Osteoblast (primary cell): ENCODE results near the gene SERPINB5. TPM values are rescaled to one million over a fixed set of nuclear protein-coding genes. Genes with fewer than 3 reads are reported as not detected.
A peak's percentile ranks its signal among the peaks of the same experiment; 100 is the strongest.

Experiments used
- DNase-seq: peaks from one replicate; pipeline ENCODE4 v3.0.0; 2011; ENCODE audit warnings: low spot score, mixed read lengths; ENCODE audit not compliant: insufficient read length; ENCODE audit errors: missing footprints
- H2AFZ ChIP-seq: 2 replicates; pipeline ENCODE4 v1.6.0; 2011; ENCODE audit warnings: mild to moderate bottlenecking, low read length
- H3K27ac ChIP-seq: 2 replicates; pipeline ENCODE4 v1.5.1; 2011; ENCODE audit warnings: mild to moderate bottlenecking, low read depth, low read length, moderate library complexity
- H3K27me3 ChIP-seq: 2 replicates; pipeline ENCODE4 v1.6.0; 2012; ENCODE audit warnings: mild to moderate bottlenecking, control low read depth, inconsistent platforms, low read length, moderate library complexity; ENCODE audit not compliant: insufficient read depth
- H3K36me3 ChIP-seq: 2 replicates; pipeline ENCODE4 v1.5.1; 2011; ENCODE audit warnings: mild to moderate bottlenecking, low read length, control low read depth, moderate library complexity; ENCODE audit not compliant: insufficient read depth
- H3K4me1 ChIP-seq: 2 replicates; pipeline ENCODE4 v1.5.1; 2011; ENCODE audit warnings: mild to moderate bottlenecking, low read length, control low read depth, moderate library complexity; ENCODE audit not compliant: insufficient read depth
- H3K4me2 ChIP-seq: 2 replicates; pipeline ENCODE4 v1.6.0; 2011; ENCODE audit warnings: mild to moderate bottlenecking, low read length; ENCODE audit not compliant: insufficient read depth
- H3K4me3 ChIP-seq: fragments of 200-600 bp; sonication (generic); 3 replicates; pipeline ENCODE4 v1.5.1; 2012; ENCODE audit warnings: mild to moderate bottlenecking, low read length, inconsistent platforms; ENCODE audit not compliant: insufficient read depth
- H3K79me2 ChIP-seq: 2 replicates; pipeline ENCODE4 v1.6.0; 2012; ENCODE audit warnings: mild to moderate bottlenecking, low read length, control low read depth, inconsistent platforms; ENCODE audit not compliant: insufficient read depth
- H3K9me3 ChIP-seq: 2 replicates; pipeline ENCODE4 v1.5.1; 2011; ENCODE audit warnings: low read depth, low read length, control low read depth
- H4K20me1 ChIP-seq: 2 replicates; pipeline ENCODE4 v1.6.0; 2012; ENCODE audit warnings: mild to moderate bottlenecking, low read length, control low read depth; ENCODE audit not compliant: insufficient read depth
- CTCF ChIP-seq: IDR thresholded peaks from 2 replicates; pipeline ENCODE4 v1.5.1; 2011; ENCODE audit warnings: mild to moderate bottlenecking, low read depth, low read length, moderate library complexity; ENCODE audit errors: extremely low read depth
- total RNA-seq: library from RNA; depleted of rRNA; stranded (reverse); fragments of >200 nt; gene quantifications from 2 replicates; pipeline ENCODE4 v1.2.3, GENCODE V29; 2012

The SERPINB5 gene
- total RNA-seq, 1 donor = not detected

DNA sequence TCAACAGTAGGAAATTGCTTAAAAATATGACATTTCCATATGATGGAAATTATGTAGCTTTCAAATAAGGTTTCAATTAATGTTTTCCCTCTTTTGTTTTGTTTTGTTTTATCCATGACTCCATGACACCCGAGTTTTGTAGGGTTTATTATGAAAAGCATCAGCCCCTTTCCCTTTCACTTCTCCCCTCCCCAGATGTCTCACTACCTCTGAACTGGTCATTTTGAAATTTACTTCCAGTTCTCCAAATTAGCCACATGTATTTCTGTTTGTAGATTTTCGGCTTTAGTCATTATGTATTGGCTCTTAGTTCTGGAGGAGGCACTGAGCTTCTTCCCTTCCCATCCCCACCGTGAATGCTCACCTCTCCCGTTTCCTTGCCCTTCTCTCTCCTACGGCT is 35.9 kb upstream of the SERPINB5 start:
- H3K4me1 ChIP-seq = no peaks in the 10 kb centered on the region
- H3K79me2 ChIP-seq = no peaks in the 10 kb centered on the region
- no peak overlapping the region for H3K4me3 ChIP-seq
- no peak overlapping the region for H3K27ac ChIP-seq
- no peak overlapping the region for H2AFZ ChIP-seq
- H3K9me3 ChIP-seq = no peaks in the 10 kb centered on the region
- no peak for DNase-seq
- H3K4me2 ChIP-seq = no peak overlapping the region
- no peaks in the 10 kb centered on the region for H4K20me1 ChIP-seq
- TF ChIP-seq CTCF = no peak
- H3K27me3 ChIP-seq = no peaks in the 10 kb centered on the region
- no peaks in the 10 kb centered on the region for H3K36me3 ChIP-seq

DNA sequence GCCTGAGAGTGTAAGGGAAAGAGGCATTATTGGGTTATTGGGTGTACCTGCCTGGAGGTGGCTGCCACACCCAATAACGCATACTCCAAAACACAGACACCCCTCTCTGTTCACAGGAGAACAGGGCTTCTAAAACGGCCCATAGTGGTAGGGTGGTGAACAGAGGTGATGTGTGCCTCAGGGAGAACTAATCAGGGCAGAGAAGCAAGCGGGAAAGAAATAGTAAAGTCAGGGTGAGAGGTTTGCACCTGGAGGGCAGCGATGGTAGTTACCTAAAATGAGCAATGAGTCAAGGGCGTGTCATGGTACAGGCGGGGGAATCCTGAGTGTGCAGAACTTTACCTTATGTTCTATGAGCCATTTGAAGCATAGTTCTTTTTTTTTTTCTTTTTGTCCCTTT is 32.9 kb upstream of the SERPINB5 start:
- Histone ChIP-seq H3K36me3 (no peaks in the 10 kb centered on the region), H4K20me1 (no peaks in the 10 kb centered on the region), H3K27ac (no peak overlapping the region), H3K4me3 (no peak overlapping the region), H3K9me3 (no peaks in the 10 kb centered on the region), H3K4me1 (no peaks in the 10 kb centered on the region), H3K4me2 (no peak overlapping the region), H2AFZ (no peak overlapping the region), H3K79me2 (no peaks in the 10 kb centered on the region), H3K27me3 (no peaks in the 10 kb centered on the region)
- TF ChIP-seq CTCF = no peak
- DNase-seq = no peak

GRCh38 chr18:63444580-63444979 is 32.2 kb upstream of the SERPINB5 start:
- no peak overlapping the region for H2AFZ ChIP-seq
- no peaks in the 10 kb centered on the region for H3K4me1 ChIP-seq
- H3K27me3 ChIP-seq = no peaks in the 10 kb centered on the region
- no peak overlapping the region for H3K4me3 ChIP-seq
- no peaks in the 10 kb centered on the region for H3K36me3 ChIP-seq
- H3K9me3 ChIP-seq = no peaks in the 10 kb centered on the region
- H4K20me1 ChIP-seq = no peaks in the 10 kb centered on the region
- no peak overlapping the region for H3K4me2 ChIP-seq
- no peak for TF ChIP-seq CTCF
- no peaks in the 10 kb centered on the region for H3K79me2 ChIP-seq
- peak; percentile 96 for DNase-seq
- H3K27ac ChIP-seq = no peak overlapping the region

GRCh38 chr18:63445037-63445436 is 31.7 kb upstream of the SERPINB5 start:
- H3K79me2 ChIP-seq = no peaks in the 10 kb centered on the region
- H3K4me3 ChIP-seq = no peak overlapping the region
- no peaks in the 10 kb centered on the region for H3K27me3 ChIP-seq
- no peak overlapping the region for H2AFZ ChIP-seq
- DNase-seq = no peak
- no peak overlapping the region for H3K27ac ChIP-seq
- H3K4me2 ChIP-seq = no peak overlapping the region
- no peak for TF ChIP-seq CTCF
- H4K20me1 ChIP-seq = no peaks in the 10 kb centered on the region
- no peaks in the 10 kb centered on the region for H3K9me3 ChIP-seq
- no peaks in the 10 kb centered on the region for H3K36me3 ChIP-seq
- no peaks in the 10 kb centered on the region for H3K4me1 ChIP-seq
